ENCODE results near the gene MRPS2.
"Not testable (repeated sequence)": the region's sequence is repeated elsewhere in the genome, so short reads cannot be mapped to it uniquely, and the experiment has no call there.

Gene MRPS2

GRCh38 chr9:135531096-135531495 lies 30.6 kb downstream of the MRPS2 start:
- DNase-seq (ENCODE audit: low read depth in 1 of 2, low spot score in 1 of 2): no peak

GRCh38 chr9:135533113-135533512 lies 32.6 kb downstream of the MRPS2 start:
- DNase-seq (ENCODE audit: low read depth in 1 of 2, low spot score in 1 of 2): no peak

GRCh38 chr9:135533674-135534073 lies 33.2 kb downstream of the MRPS2 start:
- no peak for DNase-seq (ENCODE audit: low read depth in 1 of 2, low spot score in 1 of 2)

- DNase-seq (ENCODE audit: low read depth in 1 of 2, low spot score in 1 of 2): not testable (repeated sequence)
Measured at GRCh38 chr9:135534192-135534711, 33.8 kb downstream of the MRPS2 start.

GRCh38 chr9:135534826-135535225 lies 34.3 kb downstream of the MRPS2 start:
- DNase-seq (ENCODE audit: low read depth in 1 of 2, low spot score in 1 of 2): not testable (repeated sequence)

- not testable (repeated sequence) for DNase-seq (ENCODE audit: low read depth in 1 of 2, low spot score in 1 of 2)
Measured at GRCh38 chr9:135535631-135536030, 35.1 kb downstream of the MRPS2 start.

- no peak for DNase-seq (ENCODE audit: low read depth in 1 of 2, low spot score in 1 of 2)
Measured at GRCh38 chr9:135536216-135536615, 35.7 kb downstream of the MRPS2 start.

GRCh38 chr9:135543262-135543894 lies 42.9 kb downstream of the MRPS2 start:
- not testable (repeated sequence) for DNase-seq (ENCODE audit: low read depth in 1 of 2, low spot score in 1 of 2)

- DNase-seq (ENCODE audit: low read depth in 1 of 2, low spot score in 1 of 2): no peak
Measured at GRCh38 chr9:135544981-135545635, 44.6 kb downstream of the MRPS2 start.

- not testable (repeated sequence) for DNase-seq (ENCODE audit: low read depth in 1 of 2, low spot score in 1 of 2)
Measured at GRCh38 chr9:135545646-135546176, 45.2 kb downstream of the MRPS2 start, which contains the start of gene OBP2A. Gene OBP2A, plus strand, starts transcription at chr9:135546126. Its CDS starts 55 bp downstream, at chr9:135546181.

- not testable (repeated sequence) for DNase-seq (ENCODE audit: low read depth in 1 of 2, low spot score in 1 of 2)
Measured at GRCh38 chr9:135546792-135547617, 46.5 kb downstream of the MRPS2 start.

GRCh38 chr9:135547756-135548736 lies 47.6 kb downstream of the MRPS2 start:
- DNase-seq (ENCODE audit: low read depth in 1 of 2, low spot score in 1 of 2): no peak

GRCh38 chr9:135549478-135550343 lies 49.2 kb downstream of the MRPS2 start:
- not testable (repeated sequence) for DNase-seq (ENCODE audit: low read depth in 1 of 2, low spot score in 1 of 2)

- no peak for DNase-seq (ENCODE audit: low read depth in 1 of 2, low spot score in 1 of 2)
Measured at GRCh38 chr9:135550344-135550918, 49.9 kb downstream of the MRPS2 start.

GRCh38 chr9:135551031-135551430 lies 50.5 kb downstream of the MRPS2 start:
- DNase-seq (ENCODE audit: low read depth in 1 of 2, low spot score in 1 of 2): no peak

- DNase-seq (ENCODE audit: low read depth in 1 of 2, low spot score in 1 of 2): no peak
Measured at GRCh38 chr9:135551456-135551855, 51.0 kb downstream of the MRPS2 start.

GRCh38 chr9:135552021-135552697 lies 51.7 kb downstream of the MRPS2 start:
- no peak for DNase-seq (ENCODE audit: low read depth in 1 of 2, low spot score in 1 of 2)

- no peak for DNase-seq (ENCODE audit: low read depth in 1 of 2, low spot score in 1 of 2)
Measured at GRCh38 chr9:135552698-135553171, 52.3 kb downstream of the MRPS2 start.
